GM23248 (cell line): ENCODE results near the gene GPS1. TPM values are rescaled to one million over a fixed set of nuclear protein-coding genes. Genes with fewer than 3 reads are reported as not detected.

ENCODE experiments used
- DNase-seq: peaks from one replicate; pipeline ENCODE4 v3.0.0-alpha.2; 2015
- H2AFZ ChIP-seq: fragments of 200-600 bp; sonication (generic); 2 replicates; pipeline ENCODE4 v1.6.1; 2016; ENCODE audit warnings: antibody characterized with exemption
- H3F3A ChIP-seq: fragments of 200-600 bp; sonication (generic); 2 replicates; pipeline ENCODE4 v1.6.1; 2016; ENCODE audit warnings: mild to moderate bottlenecking, antibody characterized with exemption, mixed run types; ENCODE audit not compliant: insufficient read depth
- H3K27ac ChIP-seq: fragments of 200-600 bp; sonication (generic); 2 replicates; pipeline ENCODE4 v1.5.1; 2016; ENCODE audit warnings: mild to moderate bottlenecking
- H3K27me3 ChIP-seq: fragments of 200-600 bp; sonication (generic); replicated peaks from 2 replicates; pipeline ENCODE4 v1.6.1; 2016; ENCODE audit warnings: mild to moderate bottlenecking; ENCODE audit not compliant: insufficient read depth
- H3K36me3 ChIP-seq: fragments of 200-600 bp; sonication (generic); 2 replicates; pipeline ENCODE4 v1.6.1; 2016; ENCODE audit warnings: low read depth, mild to moderate bottlenecking
- H3K4me1 ChIP-seq: fragments of 200-600 bp; sonication (generic); 2 replicates; pipeline ENCODE4 v1.6.1; 2016; ENCODE audit warnings: mild to moderate bottlenecking; ENCODE audit not compliant: insufficient read depth
- H3K4me2 ChIP-seq: fragments of 200-600 bp; sonication (generic); one replicate; pipeline ENCODE4 v1.6.1; 2016; ENCODE audit warnings: mild to moderate bottlenecking; ENCODE audit not compliant: unreplicated experiment
- H3K4me3 ChIP-seq: fragments of 200-600 bp; sonication (generic); 2 replicates; pipeline ENCODE4 v1.5.1; 2016; ENCODE audit warnings: mild to moderate bottlenecking
- H3K79me2 ChIP-seq: fragments of 200-600 bp; sonication (generic); 2 replicates; pipeline ENCODE4 v1.6.1; 2016; ENCODE audit warnings: mild to moderate bottlenecking; ENCODE audit not compliant: insufficient read depth
- H3K9ac ChIP-seq: fragments of 200-600 bp; sonication (generic); 2 replicates; pipeline ENCODE4 v1.6.1; 2016; ENCODE audit warnings: mild to moderate bottlenecking
- H3K9me2 ChIP-seq: fragments of 200-600 bp; sonication (generic); 2 replicates; pipeline ENCODE4 v1.6.1; 2016; ENCODE audit warnings: mixed run types, mild to moderate bottlenecking, moderate library complexity; ENCODE audit not compliant: insufficient read depth
- H3K9me3 ChIP-seq: fragments of 200-600 bp; sonication (generic); one replicate; pipeline ENCODE4 v1.6.1; 2017; ENCODE audit warnings: low read depth
- H4K20me1 ChIP-seq: fragments of 200-600 bp; sonication (generic); 2 replicates; pipeline ENCODE4 v1.6.0; 2016; ENCODE audit not compliant: insufficient read depth
- EZH2 ChIP-seq: fragments of 200-600 bp; sonication (generic); IDR thresholded peaks from 2 replicates; pipeline ENCODE4 v1.6.1; 2018; ENCODE audit warnings: antibody characterized with exemption, mild to moderate bottlenecking; ENCODE audit not compliant: insufficient read depth, poor library complexity, severe bottlenecking
- EZH2phosphoT487 ChIP-seq: fragments of 200-600 bp; sonication (generic); IDR thresholded peaks from 2 replicates; pipeline ENCODE4 v1.6.1; 2018; ENCODE audit warnings: antibody characterized with exemption, moderate library complexity, mild to moderate bottlenecking, low read depth; ENCODE audit not compliant: insufficient read depth
- WGBS, 2 experiments: methylation state at CpG; one replicate each; pipeline ENCODE4 v1.1.6; 2015 to 2017; ENCODE audit warnings: low lambda C conversion rate in 2 of 2, low coverage in 1 of 2; ENCODE audit errors: missing lambda C conversion rate in 2 of 2; 5-methylcytosine and 5-hydroxymethylcytosine counted together
- in situ Hi-C: fragments of 300-500 bp; cut with MboI; formaldehyde crosslinking; loops from 2 replicates; pipeline ENCODE4 v1.15.0; 2020
- polyA plus RNA-seq: library from polyadenylated mRNA; unstranded; fragments of >200 nt; fragmentation: Nextera tagmentation; extraction: Ambion mirVana; gene quantifications from 2 replicates; pipeline ENCODE4 v1.2.1, GENCODE V29; 2016
- total RNA-seq: library from RNA; depleted of rRNA; stranded (reverse); fragments of >200 nt; shearing (Covaris generic); gene quantifications from 2 replicates; pipeline ENCODE4 v1.2.3, GENCODE V29; 2014

The GPS1 gene
- total and polyA plus RNA-seq, 2 experiments from 2014 or later = 104 to 130 TPM

DNA sequence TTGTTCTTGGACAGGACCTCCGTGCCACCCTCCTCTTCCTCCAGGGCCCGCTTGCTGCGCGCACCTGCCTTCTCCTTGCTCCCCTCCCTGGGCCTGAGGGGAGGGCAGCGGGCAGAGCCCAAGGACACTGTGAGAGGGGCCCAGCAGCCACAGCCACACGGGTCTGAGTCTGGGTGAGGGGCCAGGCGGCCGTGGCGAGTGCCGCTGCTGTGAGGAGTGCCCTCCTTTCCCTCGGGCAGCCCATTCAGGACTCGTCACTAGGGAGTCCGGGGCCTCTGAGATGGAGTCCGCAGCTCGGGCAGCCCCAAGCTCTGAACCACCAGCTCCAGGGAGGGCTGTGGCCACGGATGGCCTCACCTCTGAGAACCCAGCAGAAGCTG, 8.3 kb downstream of the GPS1 start:
- no peak overlapping the region for H3K4me2 ChIP-seq
- no peak overlapping the region for H3K4me3 ChIP-seq
- no peaks in the 10 kb centered on the region for H3K27me3 ChIP-seq
- H3K9me3 ChIP-seq = no peaks in the 10 kb centered on the region
- H3K4me1 ChIP-seq = peaks cover 3% of the 10 kb centered on the region; the same call in 1 of the 2 replicates
- no peak overlapping the region for H3K9ac ChIP-seq
- WGBS, 2 experiments = 86 to 87% methylated on average over 15 to 16 of the region's 16 CpGs
- H3K79me2 ChIP-seq = peaks cover 25% of the 10 kb centered on the region
- H3K9me2 ChIP-seq = no peaks in the 10 kb centered on the region
- TF ChIP-seq EZH2 (no peak), EZH2phosphoT487 (no peak)
- H3F3A ChIP-seq = no peaks in the 10 kb centered on the region
- H4K20me1 ChIP-seq = no peaks in the 10 kb centered on the region
- no peak overlapping the region for H3K27ac ChIP-seq
- H2AFZ ChIP-seq = no peak overlapping the region
- in situ Hi-C loops = no loop called here
- no peak for DNase-seq
- H3K36me3 ChIP-seq = no peaks in the 10 kb centered on the region

- no peak overlapping the region for H3K9ac ChIP-seq
- no peaks in the 10 kb centered on the region for H3K9me3 ChIP-seq
- no peaks in the 10 kb centered on the region for H4K20me1 ChIP-seq
- no peak overlapping the region for H3K4me3 ChIP-seq
- no peak for DNase-seq
- no peaks in the 10 kb centered on the region for H3K9me2 ChIP-seq
- H3K27me3 ChIP-seq = no peaks in the 10 kb centered on the region
- H3K79me2 ChIP-seq = peaks cover 29% of the 10 kb centered on the region
- H3K27ac ChIP-seq = no peak overlapping the region
- no peaks in the 10 kb centered on the region for H3F3A ChIP-seq
- 93% methylated on average over 13 to 14 of the region's 14 CpGs for WGBS, 2 experiments
- no peak overlapping the region for H3K4me2 ChIP-seq
- peaks cover 3% of the 10 kb centered on the region; the same call in 1 of the 2 replicates for H3K4me1 ChIP-seq
- in situ Hi-C loops = no loop called here
- H2AFZ ChIP-seq = no peak overlapping the region
- no peaks in the 10 kb centered on the region for H3K36me3 ChIP-seq
- TF ChIP-seq EZH2phosphoT487 (no peak), EZH2 (no peak)
Observed at GRCh38 chr17:82060614-82061013, 8.9 kb downstream of the GPS1 start.

GRCh38 chr17:82061047-82061925, 9.6 kb downstream of the GPS1 start:
- no peaks in the 10 kb centered on the region for H3K9me3 ChIP-seq
- H3K79me2 ChIP-seq = peaks cover 35% of the 10 kb centered on the region
- H3K4me2 ChIP-seq = no peak overlapping the region
- no peaks in the 10 kb centered on the region for H3F3A ChIP-seq
- TF ChIP-seq EZH2phosphoT487 (no peak), EZH2 (no peak)
- H2AFZ ChIP-seq = no peak overlapping the region
- no peak overlapping the region for H3K9ac ChIP-seq
- WGBS, 2 experiments = 87 to 89% methylated on average over 34 of the region's 34 CpGs
- no peak overlapping the region for H3K4me3 ChIP-seq
- no peaks in the 10 kb centered on the region for H4K20me1 ChIP-seq
- H3K27ac ChIP-seq = no peak overlapping the region
- in situ Hi-C loops = no loop called here
- no peak for DNase-seq
- no peaks in the 10 kb centered on the region for H3K36me3 ChIP-seq
- H3K4me1 ChIP-seq = peaks cover 3% of the 10 kb centered on the region; the same call in 1 of the 2 replicates
- no peaks in the 10 kb centered on the region for H3K27me3 ChIP-seq
- no peaks in the 10 kb centered on the region for H3K9me2 ChIP-seq

DNA sequence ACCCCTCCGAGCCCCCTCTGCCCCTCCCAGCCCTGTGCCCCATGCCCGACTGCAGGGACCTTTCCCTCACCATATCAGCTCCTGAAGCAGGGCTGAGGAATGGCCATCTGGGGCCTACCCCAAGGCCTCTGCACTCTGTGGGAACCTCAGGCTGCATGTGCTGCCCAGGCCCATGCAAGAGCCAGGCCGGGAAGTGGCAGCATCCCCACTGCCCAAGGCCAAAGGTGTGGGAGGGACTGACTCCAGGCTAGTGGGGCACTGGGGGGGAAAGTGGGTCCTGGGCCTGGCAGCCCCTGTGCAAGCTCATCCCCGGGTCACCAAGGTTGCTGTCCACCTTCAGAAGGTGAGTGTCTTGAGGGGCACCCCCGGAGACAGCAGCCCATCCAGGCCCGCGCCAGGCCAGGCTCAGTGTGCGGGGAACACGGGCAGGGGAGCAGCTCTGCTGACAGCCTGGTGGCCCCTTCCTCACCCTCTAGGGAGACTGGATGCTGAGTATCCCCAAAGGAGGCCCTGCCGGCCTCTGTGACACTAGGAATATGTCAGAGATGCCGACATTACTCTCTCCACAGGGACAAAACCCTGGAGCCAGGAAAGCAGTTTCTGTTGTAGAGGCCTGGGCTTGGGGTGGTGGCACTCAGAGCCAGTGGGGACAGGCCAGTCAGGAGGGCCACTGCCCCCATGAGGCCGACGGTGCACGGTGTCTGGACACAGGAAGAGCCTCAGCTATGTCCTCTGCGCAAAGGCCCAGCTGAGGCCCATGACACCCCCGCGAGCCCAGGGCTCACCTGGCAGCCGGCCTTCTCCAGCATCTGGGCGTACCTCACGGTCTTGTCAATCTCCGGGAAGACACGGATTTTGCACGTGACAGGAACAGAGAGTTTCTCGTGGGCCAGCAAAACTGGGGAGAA, 10.6 kb downstream of the GPS1 start:
- DNase-seq = no peak
- H3K36me3 ChIP-seq = no peaks in the 10 kb centered on the region
- H3K27me3 ChIP-seq = no peaks in the 10 kb centered on the region
- H4K20me1 ChIP-seq = no peaks in the 10 kb centered on the region
- no peak overlapping the region for H3K4me2 ChIP-seq
- no peak overlapping the region for H2AFZ ChIP-seq
- H3K9me2 ChIP-seq = no peaks in the 10 kb centered on the region
- H3K9me3 ChIP-seq = no peaks in the 10 kb centered on the region
- TF ChIP-seq EZH2 = no peak
- TF ChIP-seq EZH2phosphoT487 = no peak
- no peak overlapping the region for H3K4me3 ChIP-seq
- in situ Hi-C loops = no loop called here
- peaks cover 38% of the 10 kb centered on the region for H3K79me2 ChIP-seq
- no peaks in the 10 kb centered on the region for H3F3A ChIP-seq
- no peak overlapping the region for H3K9ac ChIP-seq
- peaks cover 3% of the 10 kb centered on the region; the same call in 1 of the 2 replicates for H3K4me1 ChIP-seq
- 81 to 86% methylated on average over 23 to 24 of the region's 24 CpGs for whole genome bisulfite sequencing, 2 experiments
- no peak overlapping the region for H3K27ac ChIP-seq
